RWPE1 (cell line): ENCODE measurements around the gene BICDL2.
"Not testable (repeated sequence)": the region's sequence is repeated elsewhere in the genome, so short reads cannot be mapped to it uniquely, and the experiment has no call there.

ENCODE experiments used
- CTCF ChIA-PET: fragments of 350-600 bp; sonication (Branson Sonifier 250); formaldehyde crosslinking; extraction: SDS; loops from one replicate; lab custom pipeline; 2021; lab: Yijun Ruan, JAX
- POLR2A ChIA-PET: fragments of 400-600 bp; formaldehyde crosslinking; extraction: SDS; loops from one replicate; lab custom pipeline; 2020; ENCODE audit warnings: antibody characterized with exemption; ENCODE audit not compliant: low non-redundant PET; lab: Yijun Ruan, JAX
- DNase-seq: peaks from one replicate; pipeline ENCODE4 v3.0.0; 2012; ENCODE audit warnings: low spot score
- H3K27ac ChIP-seq: fragments of 450-650 bp; 2 replicates; pipeline ENCODE4 v1.5.1; 2017
- TF ChIP-seq, protein P1 (sequence below): fragments of 450-650 bp; conservative IDR thresholded peaks from 2 replicates; pipeline ENCODE4 v1.5.1; 2017; ENCODE audit warnings: low read depth, mild to moderate bottlenecking

Gene BICDL2

DNA sequence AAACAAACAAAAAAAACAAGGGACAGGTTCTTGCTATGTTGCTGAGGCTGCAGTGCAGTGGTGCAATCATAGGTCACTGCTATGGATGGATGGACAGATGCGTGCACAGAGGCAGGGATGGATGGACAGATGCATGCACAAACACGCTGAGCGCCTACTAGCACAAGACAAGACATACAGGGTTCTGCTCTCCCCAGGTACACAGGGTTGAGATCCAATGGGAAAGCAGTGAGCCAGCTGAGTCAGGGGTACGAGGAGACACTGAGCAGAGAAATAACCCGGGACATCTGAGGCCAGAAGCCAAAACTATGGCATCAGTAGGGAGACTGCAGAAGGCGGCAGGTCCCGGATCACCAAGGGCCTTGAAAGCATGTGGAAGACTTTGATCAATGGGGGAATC is 34.9 kb upstream of the BICDL2 start:
- no peak for DNase-seq
- CTCF ChIA-PET, result interaction anchor here (1.8 kb wide), 1 partner anchor 13 kb away, joined by 4 read pairs; no protein-coding TSS in a partner anchor

DNA sequence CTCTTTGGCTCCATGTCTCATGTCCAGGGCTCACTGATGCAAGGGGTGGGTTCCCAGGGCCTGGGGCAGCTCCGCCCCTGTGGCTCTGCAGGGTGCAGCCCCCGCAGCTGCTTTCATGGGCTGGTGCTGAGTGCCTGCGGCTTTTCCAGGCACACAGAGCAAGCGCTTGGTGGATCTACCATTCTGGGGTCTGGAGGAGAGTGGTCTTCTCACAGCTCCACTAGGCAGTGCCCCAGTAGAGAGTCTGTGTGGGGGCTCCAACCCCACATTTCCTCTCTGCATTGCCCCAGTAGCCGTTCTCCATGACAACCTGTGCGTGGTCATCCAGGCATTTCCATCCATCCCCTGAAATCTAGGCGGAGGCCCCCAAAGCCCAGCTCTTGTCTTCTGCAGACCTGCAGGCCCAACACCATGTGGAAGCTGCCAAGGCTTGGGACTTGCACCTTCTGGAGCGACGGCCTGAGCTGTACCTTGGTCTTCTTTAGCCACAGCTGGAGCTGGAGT is 33.9 kb upstream of the BICDL2 start:
- H3K27ac ChIP-seq, result no peak overlapping the region
- DNase-seq, result no peak
- ChIA-PET CTCF (interaction anchor here (1.8 kb wide), 1 partner anchor 12 kb away, joined by 4 read pairs; no protein-coding TSS in a partner anchor), POLR2A (no interaction called here)
- TF ChIP-seq, protein P1, sequence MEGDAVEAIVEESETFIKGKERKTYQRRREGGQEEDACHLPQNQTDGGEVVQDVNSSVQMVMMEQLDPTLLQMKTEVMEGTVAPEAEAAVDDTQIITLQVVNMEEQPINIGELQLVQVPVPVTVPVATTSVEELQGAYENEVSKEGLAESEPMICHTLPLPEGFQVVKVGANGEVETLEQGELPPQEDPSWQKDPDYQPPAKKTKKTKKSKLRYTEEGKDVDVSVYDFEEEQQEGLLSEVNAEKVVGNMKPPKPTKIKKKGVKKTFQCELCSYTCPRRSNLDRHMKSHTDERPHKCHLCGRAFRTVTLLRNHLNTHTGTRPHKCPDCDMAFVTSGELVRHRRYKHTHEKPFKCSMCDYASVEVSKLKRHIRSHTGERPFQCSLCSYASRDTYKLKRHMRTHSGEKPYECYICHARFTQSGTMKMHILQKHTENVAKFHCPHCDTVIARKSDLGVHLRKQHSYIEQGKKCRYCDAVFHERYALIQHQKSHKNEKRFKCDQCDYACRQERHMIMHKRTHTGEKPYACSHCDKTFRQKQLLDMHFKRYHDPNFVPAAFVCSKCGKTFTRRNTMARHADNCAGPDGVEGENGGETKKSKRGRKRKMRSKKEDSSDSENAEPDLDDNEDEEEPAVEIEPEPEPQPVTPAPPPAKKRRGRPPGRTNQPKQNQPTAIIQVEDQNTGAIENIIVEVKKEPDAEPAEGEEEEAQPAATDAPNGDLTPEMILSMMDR, result no peak

More for the DNA sequence above, 34.9 kb upstream of the BICDL2 start:
- TF ChIP-seq, protein P1, result no peak
- POLR2A ChIA-PET, result no interaction called here
- no peak overlapping the region for H3K27ac ChIP-seq

DNA sequence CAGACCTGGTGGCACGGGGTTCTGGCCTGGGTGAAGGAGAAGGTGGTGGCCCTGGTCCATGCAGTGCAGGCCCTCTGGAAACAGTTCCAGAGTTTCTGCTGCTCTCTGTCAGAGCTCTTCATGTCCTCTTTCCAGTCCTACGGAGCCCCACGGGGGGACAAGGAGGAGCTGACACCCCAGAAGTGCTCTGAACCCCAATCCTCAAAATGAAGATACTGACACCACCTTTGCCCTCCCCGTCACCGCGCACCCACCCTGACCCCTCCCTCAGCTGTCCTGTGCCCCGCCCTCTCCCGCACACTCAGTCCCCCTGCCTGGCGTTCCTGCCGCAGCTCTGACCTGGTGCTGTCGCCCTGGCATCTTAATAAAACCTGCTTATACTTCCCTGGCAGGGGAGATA is 32.4 kb upstream of the BICDL2 start:
- DNase-seq, H3K27ac ChIP-seq, POLR2A ChIA-PET: not testable (repeated sequence)
- CTCF ChIA-PET, result interaction anchor here (0.5 kb wide), 1 partner anchor 97 kb away, joined by 4 read pairs; no protein-coding TSS in a partner anchor

DNA sequence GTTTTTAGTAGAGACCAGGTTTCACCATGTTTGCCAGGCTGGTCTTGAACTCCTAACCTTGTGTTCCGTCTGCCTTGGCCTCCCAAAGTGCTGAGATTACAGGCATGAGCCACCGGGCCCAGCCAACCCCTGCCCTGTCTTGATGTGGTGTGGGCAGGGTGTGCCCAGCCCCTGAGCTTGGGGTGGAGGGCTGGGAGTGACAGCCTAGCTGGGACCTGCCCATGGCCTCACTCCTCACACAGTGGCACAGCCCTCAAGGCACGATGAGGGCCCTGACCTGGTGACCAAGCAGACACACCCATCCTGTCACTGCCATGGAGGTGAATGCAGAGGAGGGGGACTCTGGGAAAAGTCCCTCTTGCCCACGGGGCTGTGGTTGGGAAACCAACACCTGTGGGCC is 31.7 kb upstream of the BICDL2 start:
- ChIA-PET POLR2A (no interaction called here), CTCF (interaction anchor here (0.9 kb wide), 1 partner anchor 103 kb away, joined by 4 read pairs; no protein-coding TSS in a partner anchor)
- no peak for DNase-seq

DNA sequence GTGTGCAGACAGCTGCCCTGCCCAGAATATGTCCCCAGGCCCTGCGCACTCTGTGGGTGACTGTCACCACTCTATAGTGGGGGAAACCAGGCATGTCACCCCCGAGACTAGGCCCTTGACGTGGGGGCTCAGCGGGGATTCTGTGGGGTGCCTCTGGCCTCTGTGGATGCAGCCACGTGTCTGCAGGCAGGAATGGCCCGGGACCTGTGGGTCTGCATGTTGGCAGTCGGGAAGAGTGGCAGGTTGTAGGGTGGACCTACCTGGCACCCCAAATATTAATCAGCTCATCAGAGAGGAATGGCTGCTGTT is 29.6 kb upstream of the BICDL2 start:
- TF ChIP-seq, protein P1, result no peak
- ChIA-PET POLR2A (no interaction called here), CTCF (interaction anchor here (0.9 kb wide), 1 partner anchor 30 kb away, joined by 3 read pairs; no protein-coding TSS in a partner anchor)

More for the DNA sequence above, 31.7 kb upstream of the BICDL2 start:
- no peak overlapping the region; the same call in 1 of the 2 replicates for H3K27ac ChIP-seq
- TF ChIP-seq, protein P1, result no peak

DNA sequence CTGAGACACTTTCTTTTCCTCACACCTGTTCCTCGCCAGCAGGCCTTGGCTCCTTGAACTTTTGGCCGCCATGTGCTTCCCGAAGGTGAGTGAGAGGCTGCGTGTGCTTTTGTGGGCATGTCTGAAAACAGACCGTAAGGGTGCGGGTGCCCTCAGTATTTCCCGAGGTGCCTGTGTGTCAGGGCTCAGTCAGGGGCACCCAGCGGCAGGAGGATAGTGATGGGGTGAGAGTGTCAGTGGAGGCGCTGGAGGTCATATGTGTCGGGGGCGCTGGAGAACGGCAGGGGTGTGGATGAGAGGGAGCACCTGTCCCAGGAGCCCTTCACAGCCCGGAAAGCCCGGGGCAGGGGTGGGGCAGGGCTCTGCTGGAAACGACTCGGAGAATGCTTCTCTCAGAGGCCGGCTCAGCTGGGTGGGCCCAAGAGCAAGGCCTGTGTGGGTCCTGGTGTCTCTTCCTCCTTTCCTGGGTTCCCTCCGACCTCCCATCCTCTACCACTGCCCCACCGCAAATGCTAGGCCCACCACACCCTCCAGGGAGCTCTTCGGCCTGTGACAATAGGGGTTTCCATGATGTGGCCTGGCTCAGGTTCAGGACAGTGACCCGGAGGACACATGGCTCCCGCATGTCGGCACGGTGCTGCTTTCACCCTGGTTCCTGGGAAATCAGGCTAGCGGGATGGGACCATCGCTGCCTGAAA is 29.1 kb upstream of the BICDL2 start:
- ChIA-PET POLR2A (no interaction called here), CTCF (interaction anchor here (0.5 to 0.9 kb wide), 2 partner anchors 31 to 99 kb away, joined by 3 to 4 read pairs; no protein-coding TSS in a partner anchor)
- TF ChIP-seq, protein P1, result no peak
- H3K27ac ChIP-seq, result peak overlapping the region; percentile 48
- DNase-seq, result no peak

More for the DNA sequence above, 29.6 kb upstream of the BICDL2 start:
- no peak for DNase-seq
- no peak overlapping the region for H3K27ac ChIP-seq
